T-helper 1 cell treated with Interleukin-12 subunit alpha and Interleukin-12 subunit beta and Interleukin-4 antibody, amounts not matched to agents 30 μg/mL and 1 μg/mL, for 36 hours (primary cell): ENCODE results near the gene OSBPL1A.

ENCODE experiments used
- H3K27ac Mint-ChIP-seq: one replicate; pipeline ENCODE4 v1.8.0; 2021; ENCODE audit warnings: mild to moderate bottlenecking, mixed read lengths
- H3K27me3 Mint-ChIP-seq: one replicate; pipeline ENCODE4 v1.8.0; 2021; ENCODE audit warnings: low read depth, mixed read lengths
- H3K36me3 Mint-ChIP-seq: one replicate; pipeline ENCODE4 v1.8.0; 2021; ENCODE audit warnings: low read depth, mixed read lengths
- H3K4me1 Mint-ChIP-seq: one replicate; pipeline ENCODE4 v1.8.0; 2021; ENCODE audit warnings: low read depth, mixed read lengths
- H3K4me3 Mint-ChIP-seq: one replicate; pipeline ENCODE4 v1.8.0; 2021; ENCODE audit warnings: mild to moderate bottlenecking, moderate library complexity, mixed read lengths
- H3K9me3 Mint-ChIP-seq: one replicate; pipeline ENCODE4 v1.8.0; 2021; ENCODE audit warnings: mixed read lengths

Gene OSBPL1A

DNA sequence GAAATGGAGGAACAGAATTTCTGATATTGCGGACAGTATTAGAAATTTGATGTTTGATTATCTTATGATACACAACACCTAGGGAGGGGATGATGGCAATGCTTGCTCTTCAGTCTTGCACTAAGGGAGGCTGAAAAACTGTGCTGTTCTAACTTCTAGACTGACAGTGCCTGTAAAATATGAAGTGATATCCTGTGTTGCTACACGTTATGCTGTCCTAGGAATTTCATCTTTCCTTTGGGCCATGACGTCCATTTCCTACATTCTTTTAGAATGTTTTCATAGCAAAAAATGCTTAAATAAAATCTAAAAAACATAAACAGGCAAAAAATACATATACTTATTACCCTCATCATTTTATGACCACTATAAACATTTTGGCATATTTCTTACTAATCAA, 55.3 kb downstream of the OSBPL1A start:
- no peaks in the 10 kb centered on the region for H3K4me1 Mint-ChIP-seq
- no peaks in the 10 kb centered on the region for H3K36me3 Mint-ChIP-seq
- no peak overlapping the region for H3K4me3 Mint-ChIP-seq
- no peak overlapping the region for H3K27ac Mint-ChIP-seq
- no peaks in the 10 kb centered on the region for H3K27me3 Mint-ChIP-seq
- no peaks in the 10 kb centered on the region for H3K9me3 Mint-ChIP-seq

DNA sequence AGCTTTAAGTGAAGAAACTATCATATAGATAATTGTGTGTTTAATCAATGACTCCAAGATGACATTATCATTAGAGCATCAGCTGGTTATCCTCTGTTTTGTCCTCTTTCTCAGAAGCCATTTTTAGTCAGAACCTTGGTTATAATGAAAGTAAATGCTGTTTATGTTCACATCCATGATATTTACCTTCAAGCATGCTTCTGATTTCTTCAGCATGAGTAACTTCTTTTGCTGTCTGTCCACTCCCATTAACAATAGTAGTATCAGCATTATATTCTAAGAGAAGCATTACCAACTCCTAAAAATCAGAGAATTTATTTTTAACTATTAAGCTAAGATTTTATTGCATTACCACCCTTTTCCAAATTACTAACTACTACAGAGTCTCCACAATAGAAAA, 56.3 kb downstream of the OSBPL1A start:
- Mint-ChIP-seq H3K27ac (no peak overlapping the region), H3K4me1 (no peaks in the 10 kb centered on the region), H3K27me3 (no peaks in the 10 kb centered on the region), H3K4me3 (no peak overlapping the region), H3K9me3 (no peaks in the 10 kb centered on the region), H3K36me3 (no peaks in the 10 kb centered on the region)

DNA sequence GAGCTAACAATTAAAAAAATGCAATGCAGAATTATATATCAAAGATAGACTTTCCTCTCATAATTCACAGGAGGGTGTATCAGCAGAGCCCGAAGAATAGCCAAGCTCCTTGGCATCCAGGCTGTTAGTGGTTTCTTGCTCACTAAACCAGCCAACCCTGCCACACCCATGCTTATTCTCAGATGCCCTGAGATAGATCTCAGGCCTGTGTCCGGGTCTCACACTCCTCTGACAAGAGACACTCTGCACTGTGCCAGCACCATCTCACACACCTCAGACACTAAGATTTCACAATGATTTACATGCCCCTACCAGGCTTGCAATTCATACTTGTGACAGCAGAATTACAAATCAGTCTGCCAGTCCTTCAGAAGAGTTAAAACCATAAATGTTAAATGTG, 64.5 kb downstream of the OSBPL1A start:
- Mint-ChIP-seq H3K4me3 (no peak overlapping the region), H3K4me1 (no peaks in the 10 kb centered on the region), H3K36me3 (no peaks in the 10 kb centered on the region), H3K27me3 (no peaks in the 10 kb centered on the region), H3K27ac (no peak overlapping the region), H3K9me3 (no peaks in the 10 kb centered on the region)

GRCh38 chr18:24326211-24326610, 71.4 kb downstream of the OSBPL1A start:
- Mint-ChIP-seq H3K27ac (no peak overlapping the region), H3K27me3 (no peaks in the 10 kb centered on the region), H3K9me3 (no peaks in the 10 kb centered on the region), H3K4me3 (no peak overlapping the region), H3K4me1 (no peaks in the 10 kb centered on the region), H3K36me3 (no peaks in the 10 kb centered on the region)

DNA sequence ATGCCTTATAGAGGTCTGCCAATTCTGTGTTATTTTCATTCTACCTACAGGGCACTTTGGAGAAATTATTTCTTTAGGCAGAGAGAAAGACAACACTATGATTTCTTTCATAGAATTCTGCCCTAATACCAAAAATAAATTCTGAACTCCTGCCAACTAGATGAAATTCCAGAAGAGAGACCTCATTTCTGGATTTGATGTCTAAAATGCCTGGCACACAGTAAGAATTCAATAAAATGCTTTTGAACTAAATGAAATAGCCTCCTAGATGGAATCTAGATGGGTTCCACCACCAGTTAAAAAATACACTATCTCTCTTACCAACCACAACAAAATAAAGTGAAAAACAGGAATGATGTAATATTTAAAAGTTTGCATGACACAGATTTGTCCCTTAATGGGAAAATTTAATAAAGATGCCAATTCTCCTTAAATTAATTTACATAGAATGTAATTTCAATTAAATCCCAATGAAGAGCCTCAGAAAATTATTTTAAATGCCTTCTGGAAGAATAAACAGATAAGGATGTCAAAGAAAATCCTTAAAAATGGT, 75.0 kb downstream of the OSBPL1A start:
- no peak overlapping the region for H3K27ac Mint-ChIP-seq
- H3K27me3 Mint-ChIP-seq, result no peaks in the 10 kb centered on the region
- H3K9me3 Mint-ChIP-seq, result no peaks in the 10 kb centered on the region
- H3K4me1 Mint-ChIP-seq, result no peaks in the 10 kb centered on the region
- no peaks in the 10 kb centered on the region for H3K36me3 Mint-ChIP-seq
- H3K4me3 Mint-ChIP-seq, result no peak overlapping the region

DNA sequence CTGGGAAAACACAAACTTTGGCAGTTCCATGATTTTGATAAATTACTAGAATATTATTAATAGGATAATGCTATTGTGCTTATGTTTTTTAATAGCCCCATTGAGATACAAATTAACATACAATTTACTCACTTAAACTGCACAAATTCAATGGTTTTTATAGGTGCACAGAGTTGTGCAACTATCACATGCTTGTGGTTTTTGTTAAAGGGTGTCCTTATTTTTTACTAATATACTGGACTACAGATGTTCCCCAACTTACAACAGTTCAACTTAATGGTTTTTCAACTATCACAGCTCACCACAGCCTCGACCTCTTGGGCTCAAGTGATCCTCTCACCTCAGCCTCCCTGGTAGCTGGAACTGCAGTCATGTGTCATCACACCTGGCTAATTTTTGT, 76.6 kb downstream of the OSBPL1A start:
- no peaks in the 10 kb centered on the region for H3K36me3 Mint-ChIP-seq
- H3K27ac Mint-ChIP-seq, result no peak overlapping the region
- no peaks in the 10 kb centered on the region for H3K27me3 Mint-ChIP-seq
- no peaks in the 10 kb centered on the region for H3K4me1 Mint-ChIP-seq
- H3K4me3 Mint-ChIP-seq, result no peak overlapping the region
- no peaks in the 10 kb centered on the region for H3K9me3 Mint-ChIP-seq

GRCh38 chr18:24319757-24320156, 77.9 kb downstream of the OSBPL1A start:
- Mint-ChIP-seq H3K4me1 (no peaks in the 10 kb centered on the region), H3K4me3 (no peak overlapping the region), H3K27ac (no peak overlapping the region), H3K27me3 (no peaks in the 10 kb centered on the region), H3K9me3 (no peaks in the 10 kb centered on the region), H3K36me3 (no peaks in the 10 kb centered on the region)

GRCh38 chr18:24317370-24317769, 80.3 kb downstream of the OSBPL1A start:
- Mint-ChIP-seq H3K4me1 (no peaks in the 10 kb centered on the region), H3K9me3 (no peaks in the 10 kb centered on the region), H3K27ac (no peak overlapping the region), H3K36me3 (no peaks in the 10 kb centered on the region), H3K27me3 (no peaks in the 10 kb centered on the region), H3K4me3 (no peak overlapping the region)

DNA sequence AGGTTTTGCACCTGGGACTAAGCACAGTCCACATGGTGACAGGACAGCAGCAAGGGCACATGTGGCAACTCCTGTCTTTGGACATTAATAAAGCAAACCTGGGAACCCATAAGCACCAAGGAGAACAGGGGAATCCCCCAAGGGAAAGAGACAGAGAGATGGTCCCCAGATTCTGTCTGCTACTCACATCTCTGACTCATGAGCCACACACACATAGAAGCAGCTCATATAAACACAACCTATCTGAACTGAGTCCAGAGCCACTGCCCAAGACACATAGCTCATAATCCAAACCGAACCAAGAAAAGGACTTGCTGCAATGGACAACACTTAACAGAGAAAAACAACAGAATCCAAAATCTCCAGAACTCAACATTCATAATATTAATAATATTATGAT, 82.5 kb downstream of the OSBPL1A start:
- Mint-ChIP-seq H3K27me3 (no peaks in the 10 kb centered on the region), H3K4me3 (no peak overlapping the region), H3K9me3 (no peaks in the 10 kb centered on the region), H3K4me1 (no peaks in the 10 kb centered on the region), H3K27ac (no peak overlapping the region), H3K36me3 (no peaks in the 10 kb centered on the region)

- Mint-ChIP-seq H3K36me3 (no peaks in the 10 kb centered on the region), H3K4me1 (no peaks in the 10 kb centered on the region), H3K9me3 (no peaks in the 10 kb centered on the region), H3K4me3 (no peak overlapping the region), H3K27ac (no peak overlapping the region), H3K27me3 (no peaks in the 10 kb centered on the region)
Observed at GRCh38 chr18:24306201-24306600, 91.4 kb downstream of the OSBPL1A start.

DNA sequence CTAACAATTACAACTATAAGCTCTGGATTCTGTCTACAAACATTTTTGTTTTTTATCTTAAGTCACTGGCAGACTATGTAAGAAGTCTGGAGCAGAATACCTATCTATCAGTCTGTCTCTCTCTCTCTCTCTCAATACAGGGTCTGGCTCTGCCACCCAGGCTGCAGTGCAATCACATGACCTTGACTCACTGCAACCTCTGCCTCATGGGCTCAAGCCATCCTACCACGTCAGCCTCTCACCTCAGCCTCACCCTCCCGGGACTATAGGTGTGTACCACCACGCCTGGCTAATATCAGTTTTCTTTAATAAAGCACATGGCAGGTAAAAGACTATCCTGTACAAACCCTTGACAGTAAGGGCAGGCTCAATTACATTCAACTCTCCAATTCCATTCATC, 96.9 kb downstream of the OSBPL1A start:
- no peaks in the 10 kb centered on the region for H3K4me1 Mint-ChIP-seq
- no peaks in the 10 kb centered on the region for H3K36me3 Mint-ChIP-seq
- no peaks in the 10 kb centered on the region for H3K9me3 Mint-ChIP-seq
- no peak overlapping the region for H3K4me3 Mint-ChIP-seq
- H3K27ac Mint-ChIP-seq, result no peak overlapping the region
- peaks cover 3% of the 10 kb centered on the region for H3K27me3 Mint-ChIP-seq

DNA sequence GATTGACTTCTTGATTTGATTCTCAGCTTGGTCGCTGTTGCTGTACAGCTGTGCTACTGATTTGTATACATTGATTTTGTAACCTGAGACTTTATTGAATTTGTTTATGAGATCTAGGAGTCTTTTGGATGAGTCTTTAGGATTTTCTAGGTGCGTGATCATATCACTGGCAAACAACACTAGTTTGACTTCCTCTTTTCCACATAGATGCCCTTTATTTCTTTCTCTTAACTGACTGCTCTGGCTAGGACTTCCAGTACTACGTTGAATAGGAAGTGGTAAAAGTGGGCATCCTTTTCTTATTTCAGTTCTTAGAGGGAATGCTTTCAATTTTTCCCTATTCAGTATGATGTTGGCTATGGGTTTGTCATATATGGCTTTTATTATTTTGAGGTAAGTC, 101.3 kb downstream of the OSBPL1A start:
- Mint-ChIP-seq H3K36me3 (no peaks in the 10 kb centered on the region), H3K4me1 (no peaks in the 10 kb centered on the region), H3K4me3 (no peak overlapping the region), H3K27ac (no peak overlapping the region), H3K9me3 (no peaks in the 10 kb centered on the region), H3K27me3 (peaks cover 3% of the 10 kb centered on the region)

GRCh38 chr18:24293254-24293653, 104.4 kb downstream of the OSBPL1A start:
- H3K27me3 Mint-ChIP-seq, result peaks cover 6% of the 10 kb centered on the region
- no peaks in the 10 kb centered on the region for H3K9me3 Mint-ChIP-seq
- H3K27ac Mint-ChIP-seq, result no peak overlapping the region
- no peaks in the 10 kb centered on the region for H3K36me3 Mint-ChIP-seq
- H3K4me3 Mint-ChIP-seq, result no peak overlapping the region
- no peaks in the 10 kb centered on the region for H3K4me1 Mint-ChIP-seq

DNA sequence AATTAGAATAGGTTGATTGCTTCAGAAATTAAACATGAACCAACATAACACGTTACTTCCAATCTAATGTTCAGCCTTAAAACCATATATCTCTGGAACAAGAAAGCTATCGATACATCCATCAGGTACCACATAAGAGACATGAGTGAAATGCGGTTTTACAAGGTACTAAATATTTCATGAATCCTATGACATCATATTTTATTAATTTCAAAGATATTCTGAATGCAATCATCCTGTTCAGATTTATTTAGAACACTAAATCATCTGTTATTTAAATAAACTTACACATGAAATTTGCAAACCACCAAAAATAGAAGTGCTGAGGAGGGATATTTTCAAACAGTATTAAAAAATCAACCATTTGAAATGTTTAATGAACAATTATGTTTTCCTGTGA, 119.0 kb downstream of the OSBPL1A start:
- Mint-ChIP-seq H3K27me3 (peaks cover 19% of the 10 kb centered on the region), H3K27ac (no peak overlapping the region), H3K9me3 (no peaks in the 10 kb centered on the region), H3K4me3 (no peak overlapping the region), H3K36me3 (no peaks in the 10 kb centered on the region), H3K4me1 (no peaks in the 10 kb centered on the region)

DNA sequence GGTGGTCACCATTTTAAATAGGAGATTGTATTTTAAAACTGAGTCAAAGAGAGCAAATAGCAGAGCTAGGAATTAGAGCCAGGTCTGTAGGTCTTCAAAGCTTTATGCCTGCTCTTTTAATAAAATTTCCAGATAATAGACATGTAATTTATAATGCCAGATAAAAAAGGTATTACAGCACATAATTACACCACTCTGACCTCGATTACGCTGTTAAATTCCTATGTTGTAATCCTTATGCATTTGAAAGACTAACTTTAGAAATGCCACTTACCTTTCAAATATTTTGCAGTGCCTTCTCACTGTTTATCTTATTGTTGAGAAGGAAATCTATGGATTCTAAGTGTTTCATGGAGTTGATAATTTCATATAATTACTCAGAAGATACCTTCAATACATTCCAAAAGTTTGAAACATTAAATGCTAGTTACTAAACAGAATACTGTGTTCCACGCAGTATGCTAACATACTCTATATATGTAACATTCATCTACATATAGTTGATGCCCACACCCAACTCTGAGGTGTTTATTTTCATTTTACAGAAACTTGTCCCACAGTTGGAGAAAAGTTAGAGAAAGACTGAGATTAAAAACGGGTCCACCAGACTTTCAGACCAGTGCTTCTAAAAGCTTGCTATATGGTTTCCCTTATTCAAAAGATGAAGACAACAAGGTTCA, 120.0 kb downstream of the OSBPL1A start:
- no peaks in the 10 kb centered on the region for H3K4me1 Mint-ChIP-seq
- H3K36me3 Mint-ChIP-seq, result no peaks in the 10 kb centered on the region
- H3K4me3 Mint-ChIP-seq, result no peak overlapping the region
- H3K27ac Mint-ChIP-seq, result no peak overlapping the region
- H3K27me3 Mint-ChIP-seq, result peaks cover 27% of the 10 kb centered on the region
- no peaks in the 10 kb centered on the region for H3K9me3 Mint-ChIP-seq

DNA sequence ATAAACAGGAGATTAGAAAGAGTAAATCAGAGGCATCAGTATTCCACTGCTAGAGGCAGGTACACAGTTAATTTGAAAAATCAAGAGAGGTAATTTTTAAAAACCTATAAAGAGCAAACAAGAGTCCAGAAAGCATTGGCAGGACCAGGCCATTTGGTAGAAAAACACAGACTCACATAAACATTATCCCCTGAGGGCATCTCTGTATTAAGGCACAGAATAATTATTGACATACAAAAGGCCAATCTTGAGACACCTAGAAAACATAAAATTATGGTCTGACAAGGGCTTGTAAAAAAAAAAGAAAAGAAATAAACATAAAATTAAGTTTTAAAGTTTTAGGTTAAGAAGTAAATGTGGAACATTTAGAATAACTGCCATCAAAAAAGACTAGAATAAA, 120.6 kb downstream of the OSBPL1A start:
- Mint-ChIP-seq H3K4me3 (no peak overlapping the region), H3K27ac (no peak overlapping the region)

More for the DNA sequence above, 120.6 kb downstream of the OSBPL1A start:
- Mint-ChIP-seq H3K27me3 (peaks cover 32% of the 10 kb centered on the region), H3K36me3 (no peaks in the 10 kb centered on the region), H3K9me3 (no peaks in the 10 kb centered on the region), H3K4me1 (peaks cover 1% of the 10 kb centered on the region)
